Jurkat, Clone E6-1 (cell line): Measurements from ENCODE around the gene ITPRIP. TPM values are rescaled to one million over a fixed set of nuclear protein-coding genes. Genes with fewer than 3 reads are reported as not detected.

Source experiments
- DNase-seq: peaks from one replicate; pipeline ENCODE4 v3.0.0-alpha.2; 2011; ENCODE audit warnings: low read depth, low spot score
- H3K4me3 ChIP-seq: 2 replicates; pipeline ENCODE4 v1.5.1; 2011; ENCODE audit warnings: mild to moderate bottlenecking, low read length, control low read depth, moderate library complexity
- polyA plus RNA-seq: library from polyadenylated mRNA; unstranded; fragments of >200 nt; gene quantifications from one replicate; pipeline ENCODE4 v1.2.1, GENCODE V29; 2012; ENCODE audit warnings: missing spikeins; ENCODE audit not compliant: insufficient read length, insufficient read depth

Gene ITPRIP
- polyA plus RNA-seq: 9.5 TPM

GRCh38 chr10:104337985-104338735, at the start of gene ITPRIP:
Gene ITPRIP, minus strand, starts transcription at chr10:104338465. Its CDS starts 22,414 bp downstream, at chr10:104316051.
- peak; percentile 81 for DNase-seq
- H3K4me3 ChIP-seq: peak within 1 kb of the TSS; percentile 83

- no peak overlapping the region for H3K4me3 ChIP-seq
- DNase-seq: peak; percentile 54
Measured at GRCh38 chr10:104387130-104387888, 49.0 kb upstream of the ITPRIP start.

GRCh38 chr10:104380336-104380735, 42.1 kb upstream of the ITPRIP start:
- DNase-seq: no peak
- H3K4me3 ChIP-seq: no peak overlapping the region

GRCh38 chr10:104376784-104377300, 38.6 kb upstream of the ITPRIP start:
- H3K4me3 ChIP-seq: no peak overlapping the region
- no peak for DNase-seq

GRCh38 chr10:104374591-104374990, 36.3 kb upstream of the ITPRIP start:
- no peak overlapping the region for H3K4me3 ChIP-seq
- DNase-seq: no peak

- no peak for DNase-seq
- H3K4me3 ChIP-seq: no peak overlapping the region
Measured at GRCh38 chr10:104371753-104372152, 33.5 kb upstream of the ITPRIP start.

- H3K4me3 ChIP-seq: no peak overlapping the region
- DNase-seq: no peak
Measured at GRCh38 chr10:104368381-104368780, 30.1 kb upstream of the ITPRIP start.

GRCh38 chr10:104367904-104368303, 29.6 kb upstream of the ITPRIP start:
- no peak for DNase-seq
- H3K4me3 ChIP-seq: no peak overlapping the region

- DNase-seq: no peak
Measured at GRCh38 chr10:104359811-104360210, 21.5 kb upstream of the ITPRIP start.

GRCh38 chr10:104353325-104354048, 15.2 kb upstream of the ITPRIP start, which contains the start of gene CFAP58:
Gene CFAP58, plus strand, starts transcription at chr10:104353833. Its CDS starts 65 bp downstream, at chr10:104353898.
- peak within 1 kb of the TSS; percentile 52 for H3K4me3 ChIP-seq
- peak; percentile 84 for DNase-seq

More at GRCh38 chr10:104359811-104360210, 21.5 kb upstream of the ITPRIP start:
- no peak overlapping the region for H3K4me3 ChIP-seq

- no peak for DNase-seq
- H3K4me3 ChIP-seq: no peak overlapping the region; the same call in 1 of the 2 replicates
Measured at GRCh38 chr10:104351919-104352318, 13.7 kb upstream of the ITPRIP start.

- no peak overlapping the region for H3K4me3 ChIP-seq
Measured at GRCh38 chr10:104351061-104351702, 12.9 kb upstream of the ITPRIP start.

GRCh38 chr10:104350127-104350635, 11.9 kb upstream of the ITPRIP start:
- DNase-seq: peak; percentile 65
- H3K4me3 ChIP-seq: no peak overlapping the region

More at GRCh38 chr10:104351061-104351702, 12.9 kb upstream of the ITPRIP start:
- no peak for DNase-seq

- H3K4me3 ChIP-seq: no peak overlapping the region
- DNase-seq: no peak
Measured at GRCh38 chr10:104349623-104350126, 11.4 kb upstream of the ITPRIP start.

GRCh38 chr10:104348601-104349000, 10.3 kb upstream of the ITPRIP start:
- no peak for DNase-seq
- no peak overlapping the region for H3K4me3 ChIP-seq

GRCh38 chr10:104347295-104348045, 9.2 kb upstream of the ITPRIP start:
- H3K4me3 ChIP-seq: no peak overlapping the region
- no peak for DNase-seq

- DNase-seq: peak; percentile 52
- H3K4me3 ChIP-seq: no peak overlapping the region
Measured at GRCh38 chr10:104345941-104346340, 7.7 kb upstream of the ITPRIP start.

- DNase-seq: no peak
Measured at GRCh38 chr10:104345515-104345914, 7.2 kb upstream of the ITPRIP start.

More at GRCh38 chr10:104345515-104345914, 7.2 kb upstream of the ITPRIP start:
- no peak overlapping the region for H3K4me3 ChIP-seq
